Endodermal cell (in vitro differentiated cells): Measurements from ENCODE around the gene XIAP. TPM values are rescaled to one million over a fixed set of nuclear protein-coding genes. Genes with fewer than 3 reads are reported as not detected.

Experiments used
- DNase-seq: peaks from one replicate; pipeline ENCODE4 v3.0.0-alpha.2; 2017
- H3K27ac ChIP-seq: 2 replicates; pipeline ENCODE4 v1.5.1; 2013; ENCODE audit warnings: mild to moderate bottlenecking, low read depth, low read length, moderate library complexity
- H3K27me3 ChIP-seq: 2 replicates; pipeline ENCODE4 v1.6.1; 2013; ENCODE audit warnings: mild to moderate bottlenecking, low read length, moderate library complexity; ENCODE audit not compliant: insufficient read depth, control insufficient read depth, poor library complexity, severe bottlenecking
- H3K36me3 ChIP-seq: 2 replicates; pipeline ENCODE4 v1.7.0; 2013; ENCODE audit warnings: mild to moderate bottlenecking, low read length, moderate library complexity; ENCODE audit not compliant: control insufficient read depth, insufficient read depth
- H3K4me1 ChIP-seq: one replicate; pipeline ENCODE4 v1.7.0; 2013; ENCODE audit warnings: low read length; ENCODE audit not compliant: control insufficient read depth, insufficient read depth
- H3K4me3 ChIP-seq: 2 replicates; pipeline ENCODE4 v1.5.1; 2013; ENCODE audit warnings: mild to moderate bottlenecking, low read length, moderate library complexity
- H3K9ac ChIP-seq: 2 replicates; pipeline ENCODE4 v1.6.1; 2013; ENCODE audit warnings: mild to moderate bottlenecking, low read length, moderate library complexity; ENCODE audit not compliant: poor library complexity, severe bottlenecking; ENCODE audit errors: extremely low read depth
- H3K9me3 ChIP-seq: 2 replicates; pipeline ENCODE4 v1.6.1; 2013; ENCODE audit warnings: mild to moderate bottlenecking, low read length, moderate library complexity; ENCODE audit not compliant: control insufficient read depth
- H3K27ac Mint-ChIP-seq: 2 replicates; pipeline ENCODE4 v1.8.0; 2020; ENCODE audit warnings: mixed read lengths
- H3K27me3 Mint-ChIP-seq: 2 replicates; pipeline ENCODE4 v1.8.0; 2021; ENCODE audit warnings: mild to moderate bottlenecking, mixed read lengths; ENCODE audit not compliant: insufficient read depth
- H3K36me3 Mint-ChIP-seq: 2 replicates; pipeline ENCODE4 v1.8.0; 2020; ENCODE audit warnings: low read depth, mixed read lengths
- H3K4me1 Mint-ChIP-seq: 2 replicates; pipeline ENCODE4 v1.8.0; 2020; ENCODE audit warnings: mixed read lengths
- H3K4me3 Mint-ChIP-seq: 2 replicates; pipeline ENCODE4 v1.8.0; 2020; ENCODE audit warnings: mild to moderate bottlenecking, moderate library complexity, mixed read lengths
- H3K9me3 Mint-ChIP-seq: 2 replicates; pipeline ENCODE4 v1.8.0; 2020; ENCODE audit warnings: mild to moderate bottlenecking, mixed read lengths
- CTCF ChIP-seq: fragments of 200-600 bp; sonication (generic); conservative IDR thresholded peaks from 2 replicates; pipeline ENCODE4 v1.5.0; 2021; ENCODE audit warnings: antibody characterized with exemption, mild to moderate bottlenecking
- WGBS, 2 experiments: methylation state at CpG; one replicate each; pipeline versions ENCODE4 v1.1.5 to v1.1.7; 2013; ENCODE audit warnings: missing lambda C conversion rate in 2 of 2, mixed read lengths in 1 of 2; ENCODE audit not compliant: insufficient coverage in 1 of 2, insufficient read length in 1 of 2; 5-methylcytosine and 5-hydroxymethylcytosine counted together
- total RNA-seq, 2 donors: library from RNA; stranded (reverse); fragmentation: NEBNext Ultra II Directional in 1 of 2; extraction: Animal tissue kit (Norgen Biotek cat#: 25700) in 1 of 2; gene quantifications; 2 replicates in 1 of 2; 3 replicates in 1 of 2; pipeline ENCODE4 v1.2.1, GENCODE V29; 2021

Gene XIAP
- total RNA-seq, 2 donors from 2014 or later: 59.1 to 59.8 TPM

GRCh38 chrX:123854329-123854728 lies 5.5 kb upstream of the XIAP start:
- no peak for DNase-seq
- H3K27ac Mint-ChIP-seq: no peak overlapping the region
- WGBS, 2 experiments: 42% methylated on average over 2 of the region's 2 CpGs; no CpG with 5 or more reads in 1 of the 2 experiments

GRCh38 chrX:123859409-123859845 lies 426 bp upstream of the XIAP start:
- peak overlapping the region; percentile 93 for H3K27ac Mint-ChIP-seq
- TF ChIP-seq CTCF: no peak
- Histone ChIP-seq H3K9ac (peak overlapping the region; percentile 84), H3K4me3 (peak overlapping the region; percentile 77), H3K9me3 (peaks cover 17% of the 10 kb centered on the region), H3K4me1 (no peaks in the 10 kb centered on the region), H3K27me3 (no peaks in the 10 kb centered on the region), H3K36me3 (peaks cover 15% of the 10 kb centered on the region), H3K27ac (peak overlapping the region; percentile 88)
- H3K27me3 Mint-ChIP-seq: no peaks in the 10 kb centered on the region
- H3K4me1 Mint-ChIP-seq: peaks cover 9% of the 10 kb centered on the region
- DNase-seq: no peak
- peaks cover 3% of the 10 kb centered on the region for H3K36me3 Mint-ChIP-seq
- H3K9me3 Mint-ChIP-seq: peaks cover 63% of the 10 kb centered on the region
- H3K4me3 Mint-ChIP-seq: peak overlapping the region; percentile 81
- WGBS, 2 experiments: 0% methylated on average over 5 of the region's 15 CpGs; no CpG with 5 or more reads in 1 of the 2 experiments

More at GRCh38 chrX:123854329-123854728, 5.5 kb upstream of the XIAP start:
- no peaks in the 10 kb centered on the region for H3K9me3 ChIP-seq
- H3K9ac ChIP-seq: no peak overlapping the region
- no peaks in the 10 kb centered on the region for H3K36me3 ChIP-seq
- H3K27me3 Mint-ChIP-seq: no peaks in the 10 kb centered on the region
- H3K4me3 Mint-ChIP-seq: no peak overlapping the region
- no peaks in the 10 kb centered on the region for H3K27me3 ChIP-seq
- H3K36me3 Mint-ChIP-seq: no peaks in the 10 kb centered on the region
- no peak overlapping the region for H3K4me3 ChIP-seq
- H3K9me3 Mint-ChIP-seq: peaks cover 68% of the 10 kb centered on the region
- peaks cover 14% of the 10 kb centered on the region for H3K4me1 Mint-ChIP-seq
- no peak for TF ChIP-seq CTCF
- no peak overlapping the region for H3K27ac ChIP-seq
- no peaks in the 10 kb centered on the region for H3K4me1 ChIP-seq

GRCh38 chrX:123860983-123861382 lies 1.1 kb downstream of the XIAP start:
- no peak for TF ChIP-seq CTCF
- 29 to 34% methylated on average over 1 to 4 of the region's 4 CpGs for WGBS, 2 experiments
- H3K36me3 Mint-ChIP-seq: peaks cover 6% of the 10 kb centered on the region
- peaks cover 9% of the 10 kb centered on the region for H3K4me1 Mint-ChIP-seq
- H3K9me3 Mint-ChIP-seq: peaks cover 66% of the 10 kb centered on the region
- H3K4me3 Mint-ChIP-seq: peak overlapping the region; percentile 81
- H3K4me3 ChIP-seq: peak overlapping the region; percentile 95
- peaks cover 15% of the 10 kb centered on the region for H3K36me3 ChIP-seq
- no peaks in the 10 kb centered on the region for H3K4me1 ChIP-seq
- H3K27me3 Mint-ChIP-seq: no peaks in the 10 kb centered on the region
- no peak for DNase-seq
- H3K9ac ChIP-seq: peak overlapping the region; percentile 84
- peak overlapping the region; percentile 88 for H3K27ac ChIP-seq
- no peaks in the 10 kb centered on the region for H3K27me3 ChIP-seq
- peaks cover 17% of the 10 kb centered on the region for H3K9me3 ChIP-seq
- peak overlapping the region; percentile 58 for H3K27ac Mint-ChIP-seq
